ENCODE results near the gene GASK1A.

GASK1A gene

GRCh38 chr3:43015572-43015971, 36.5 kb downstream of the GASK1A start:
- DNase-seq (ENCODE audit: low read depth), result no peak
- TF ChIP-seq CTCF (conservative IDR thresholded peaks at IDR 0.05; ENCODE audit: low read length), result no peak
- H3K4me3 ChIP-seq (ENCODE audit: low read length), result no peak overlapping the region

GRCh38 chr3:43015991-43016865, 37.1 kb downstream of the GASK1A start:
- no peak overlapping the region for H3K4me3 ChIP-seq (ENCODE audit: low read length)
- no peak for DNase-seq (ENCODE audit: low read depth)
- no peak for TF ChIP-seq CTCF (conservative IDR thresholded peaks at IDR 0.05; ENCODE audit: low read length)

- no peak overlapping the region for H3K4me3 ChIP-seq (ENCODE audit: low read length)
- no peak for DNase-seq (ENCODE audit: low read depth)
- no peak for TF ChIP-seq CTCF (conservative IDR thresholded peaks at IDR 0.05; ENCODE audit: low read length)
These were observed 37.9 kb downstream of the GASK1A start for GRCh38 chr3:43017004-43017403.

GRCh38 chr3:43017593-43018195, 38.6 kb downstream of the GASK1A start:
- TF ChIP-seq CTCF (conservative IDR thresholded peaks at IDR 0.05; ENCODE audit: low read length), result no peak
- no peak for DNase-seq (ENCODE audit: low read depth)
- no peak overlapping the region for H3K4me3 ChIP-seq (ENCODE audit: low read length)

GRCh38 chr3:43018246-43018645, 39.1 kb downstream of the GASK1A start:
- H3K4me3 ChIP-seq (ENCODE audit: low read length), result no peak overlapping the region
- no peak for TF ChIP-seq CTCF (conservative IDR thresholded peaks at IDR 0.05; ENCODE audit: low read length)
- no peak for DNase-seq (ENCODE audit: low read depth)

- peak; percentile 37 for DNase-seq (ENCODE audit: low read depth)
- H3K4me3 ChIP-seq (ENCODE audit: low read length), result no peak overlapping the region
- TF ChIP-seq CTCF (conservative IDR thresholded peaks at IDR 0.05; ENCODE audit: low read length), result no peak
These were observed 40.1 kb downstream of the GASK1A start for GRCh38 chr3:43019006-43019809.
